Esophagus muscularis mucosa (tissue), 4 donors: ENCODE data around the gene AKAP12. TPM values are rescaled to one million over a fixed set of nuclear protein-coding genes. Genes with fewer than 3 reads are reported as not detected.

Experiments used
- DNase-seq: peaks from one replicate; pipeline ENCODE4 v3.0.0-alpha.2; 2017; ENCODE audit errors: extremely low spot score
- H3K27ac ChIP-seq, 4 donors: fragments of 200-600 bp; sonication (generic); replicated peaks in 1 of 4; 1 replicate in 3 of 4; 2 replicates in 1 of 4; pipeline ENCODE4 v1.5.1; 2016 to 2019; ENCODE audit warnings: mild to moderate bottlenecking in 1 of 4
- H3K27me3 ChIP-seq, 4 donors: fragments of 200-600 bp; sonication (generic); one replicate each; pipeline versions ENCODE4 v1.5.1 to v1.6.0; 2016 to 2019
- H3K36me3 ChIP-seq, 4 donors: fragments of 200-600 bp; sonication (generic); one replicate each; pipeline ENCODE4 v1.5.1; 2016 to 2019
- H3K4me1 ChIP-seq, 4 donors: fragments of 200-600 bp; sonication (generic); one replicate each; pipeline ENCODE4 v1.5.1; 2016 to 2019
- H3K4me3 ChIP-seq, 4 donors: fragments of 200-600 bp; sonication (generic); 1 replicate in 2 of 4; 2 replicates in 2 of 4; pipeline ENCODE4 v1.5.1; 2016 to 2019; ENCODE audit warnings: mild to moderate bottlenecking in 4 of 4, moderate library complexity in 1 of 4
- H3K9me3 ChIP-seq, 4 donors: fragments of 200-600 bp; sonication (generic); 1 replicate in 3 of 4; 2 replicates in 1 of 4; pipeline ENCODE4 v1.5.1; 2016 to 2019
- EP300 ChIP-seq: sonication (generic); formaldehyde crosslinking; IDR thresholded peaks from one replicate; pipeline ENCODE4 v1.6.1; 2017; ENCODE audit warnings: antibody characterized with exemption
- POLR2A ChIP-seq: fragments of 450-650 bp; IDR thresholded peaks from one replicate; pipeline ENCODE4 v1.6.1; 2017; ENCODE audit warnings: antibody characterized with exemption, moderate library complexity, mild to moderate bottlenecking, low read depth
- POLR2AphosphoS5 ChIP-seq, 2 donors: sonication (generic); formaldehyde crosslinking; IDR thresholded peaks; one replicate each; pipeline ENCODE4 v1.6.1; 2017; ENCODE audit warnings: antibody characterized with exemption in 2 of 2
- whole genome bisulfite sequencing: methylation state at CpG from one replicate; pipeline ENCODE4 v1.1.5; 2018; 5-methylcytosine and 5-hydroxymethylcytosine counted together
- intact Hi-C: fragments of 100-400 bp; cut with DNase I; formaldehyde crosslinking; loops from one replicate; pipeline ENCODE4 v1.15.1; 2023
- total RNA-seq, 4 donors: library from RNA; depleted of rRNA; stranded (reverse); fragments of >200 nt; gene quantifications; one replicate each; pipeline versions ENCODE4 v1.1.0 to v1.2.1, GENCODE V29; 2016
- TF ChIP-seq, protein P1 (sequence below), 3 experiments: fragments of 200-600 bp in 2 of 3; fragments of 450-650 bp in 1 of 3; sonication (generic) in 2 of 3; IDR thresholded peaks; one replicate each; pipeline ENCODE4 v1.5.1; 2017 to 2019; ENCODE audit warnings: antibody characterized with exemption in 3 of 3, mild to moderate bottlenecking in 2 of 3, moderate library complexity in 1 of 3

The AKAP12 gene
- total RNA-seq, 4 donors from 2014 or later = 108 to 215 (median 187) TPM

DNA sequence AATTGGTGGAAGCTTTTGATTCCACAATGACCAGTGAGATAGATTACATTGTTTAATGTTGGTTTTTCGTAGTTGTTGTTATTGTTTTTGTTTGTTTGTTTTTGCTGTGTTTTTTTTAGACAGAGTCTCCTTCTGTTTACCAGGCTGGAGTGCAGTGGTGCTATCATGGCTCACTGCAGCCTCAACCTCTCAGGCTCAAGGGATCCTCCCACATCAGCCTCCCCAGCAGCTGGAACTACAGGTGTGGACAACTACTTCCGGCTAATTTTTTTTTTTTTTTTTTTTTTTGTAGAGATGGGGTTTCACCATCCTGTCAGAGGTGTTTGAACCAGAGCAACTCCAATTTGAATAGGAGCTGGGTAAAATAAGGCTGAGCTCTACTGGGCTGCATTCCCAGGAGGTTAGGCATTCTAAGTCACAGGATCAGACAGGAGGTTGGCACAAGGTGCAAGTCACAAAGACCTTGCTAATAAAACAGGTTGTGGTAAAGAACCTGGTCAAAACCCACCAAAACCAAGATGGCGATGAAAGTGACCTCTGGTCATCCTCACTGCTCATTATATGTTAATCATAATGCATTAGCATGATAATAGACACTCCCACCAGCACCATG, 10.9 kb upstream of the AKAP12 start:
- Histone ChIP-seq H3K4me1 (no peaks in the 10 kb centered on the region), H3K27me3 (no peaks in the 10 kb centered on the region), H3K27ac (no peak overlapping the region), H3K4me3 (no peak overlapping the region), H3K36me3 (no peaks in the 10 kb centered on the region), H3K9me3 (no peaks in the 10 kb centered on the region)
- no peak for TF ChIP-seq POLR2AphosphoS5 (IDR thresholded peaks at IDR 0.05)
- TF ChIP-seq, protein P1, sequence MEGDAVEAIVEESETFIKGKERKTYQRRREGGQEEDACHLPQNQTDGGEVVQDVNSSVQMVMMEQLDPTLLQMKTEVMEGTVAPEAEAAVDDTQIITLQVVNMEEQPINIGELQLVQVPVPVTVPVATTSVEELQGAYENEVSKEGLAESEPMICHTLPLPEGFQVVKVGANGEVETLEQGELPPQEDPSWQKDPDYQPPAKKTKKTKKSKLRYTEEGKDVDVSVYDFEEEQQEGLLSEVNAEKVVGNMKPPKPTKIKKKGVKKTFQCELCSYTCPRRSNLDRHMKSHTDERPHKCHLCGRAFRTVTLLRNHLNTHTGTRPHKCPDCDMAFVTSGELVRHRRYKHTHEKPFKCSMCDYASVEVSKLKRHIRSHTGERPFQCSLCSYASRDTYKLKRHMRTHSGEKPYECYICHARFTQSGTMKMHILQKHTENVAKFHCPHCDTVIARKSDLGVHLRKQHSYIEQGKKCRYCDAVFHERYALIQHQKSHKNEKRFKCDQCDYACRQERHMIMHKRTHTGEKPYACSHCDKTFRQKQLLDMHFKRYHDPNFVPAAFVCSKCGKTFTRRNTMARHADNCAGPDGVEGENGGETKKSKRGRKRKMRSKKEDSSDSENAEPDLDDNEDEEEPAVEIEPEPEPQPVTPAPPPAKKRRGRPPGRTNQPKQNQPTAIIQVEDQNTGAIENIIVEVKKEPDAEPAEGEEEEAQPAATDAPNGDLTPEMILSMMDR (IDR thresholded peaks at IDR 0.05) = no peak
- TF ChIP-seq EP300 = no peak
- no peak for TF ChIP-seq POLR2A
- no peak for DNase-seq
- intact Hi-C loops = no loop called here
- WGBS = 96% methylated on average over 3 of the region's 3 CpGs

DNA sequence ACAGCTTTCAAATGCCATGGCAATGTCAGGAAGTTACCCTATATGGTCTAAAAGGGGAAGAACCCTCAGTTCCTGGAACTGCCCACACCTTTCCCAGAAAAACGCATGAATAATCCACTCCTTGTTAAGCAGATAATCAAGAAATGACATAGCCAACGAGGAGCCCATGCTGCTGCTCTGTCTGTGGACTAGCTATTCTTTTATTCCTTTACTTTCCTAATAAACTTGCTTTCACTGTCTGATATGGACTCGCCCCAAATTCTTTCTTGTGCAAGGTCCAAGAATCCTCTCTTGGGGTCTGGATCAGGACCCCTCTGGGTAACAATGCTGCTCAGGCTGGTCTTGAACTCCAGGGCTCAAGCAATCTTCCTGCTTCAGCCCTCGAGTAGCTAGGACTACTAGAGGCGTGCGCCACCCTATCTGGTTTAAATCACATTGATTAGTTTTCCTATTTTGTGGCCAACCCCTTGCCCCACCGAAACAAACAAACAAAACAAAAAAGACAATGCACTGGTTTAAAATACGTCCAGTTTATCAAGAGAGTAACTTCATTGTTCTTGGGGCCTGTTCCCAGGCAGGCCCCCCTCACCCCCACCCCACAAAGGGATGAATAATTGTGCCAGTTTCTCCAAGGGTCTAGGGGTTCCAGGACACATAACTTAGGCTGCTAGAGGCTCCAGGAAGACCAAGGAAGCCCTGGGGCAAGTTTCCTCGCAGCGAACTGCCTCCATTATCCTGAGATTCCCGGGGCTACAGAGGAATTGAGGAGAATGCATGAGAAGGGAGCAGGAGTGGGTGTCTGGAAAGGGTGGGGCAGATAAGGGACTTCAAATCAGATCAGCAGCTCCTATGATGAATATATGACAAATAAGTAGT, 10.1 kb upstream of the AKAP12 start:
- Histone ChIP-seq H3K36me3 (no peaks in the 10 kb centered on the region), H3K4me3 (no peak overlapping the region), H3K27ac (no peak overlapping the region), H3K9me3 (no peaks in the 10 kb centered on the region), H3K4me1 (no peaks in the 10 kb centered on the region), H3K27me3 (no peaks in the 10 kb centered on the region)
- DNase-seq = no peak
- WGBS = 89% methylated on average over 11 of the region's 11 CpGs
- intact Hi-C loops = no loop called here
- TF ChIP-seq, protein P1 (IDR thresholded peaks at IDR 0.05) = no peak

DNA sequence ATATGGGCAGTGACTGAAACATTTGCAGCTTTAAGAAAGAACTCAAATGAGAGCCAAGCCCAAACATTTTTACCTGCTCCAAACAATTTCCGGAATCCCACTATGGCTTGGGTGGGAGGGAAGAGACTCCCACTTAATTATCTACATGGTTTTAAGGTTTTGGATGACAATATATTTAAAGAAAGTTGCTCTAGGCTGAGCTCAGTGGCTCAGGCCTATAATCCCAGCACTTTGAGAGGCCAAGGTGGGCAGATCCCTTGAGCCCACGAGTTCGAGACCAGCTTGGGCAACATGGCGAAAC, 9.5 kb upstream of the AKAP12 start:
- H3K9me3 ChIP-seq = no peaks in the 10 kb centered on the region
- intact Hi-C loops = no loop called here
- H3K4me1 ChIP-seq = no peaks in the 10 kb centered on the region
- H3K4me3 ChIP-seq = no peak overlapping the region
- no peaks in the 10 kb centered on the region for H3K36me3 ChIP-seq
- H3K27me3 ChIP-seq = no peaks in the 10 kb centered on the region
- WGBS = 95% methylated on average over 4 of the region's 4 CpGs
- no peak overlapping the region for H3K27ac ChIP-seq
- DNase-seq = no peak
- TF ChIP-seq EP300 = no peak
- no peak for TF ChIP-seq POLR2A
- TF ChIP-seq, protein P1 (IDR thresholded peaks at IDR 0.05) = no peak
- no peak for TF ChIP-seq POLR2AphosphoS5 (IDR thresholded peaks at IDR 0.05)

DNA sequence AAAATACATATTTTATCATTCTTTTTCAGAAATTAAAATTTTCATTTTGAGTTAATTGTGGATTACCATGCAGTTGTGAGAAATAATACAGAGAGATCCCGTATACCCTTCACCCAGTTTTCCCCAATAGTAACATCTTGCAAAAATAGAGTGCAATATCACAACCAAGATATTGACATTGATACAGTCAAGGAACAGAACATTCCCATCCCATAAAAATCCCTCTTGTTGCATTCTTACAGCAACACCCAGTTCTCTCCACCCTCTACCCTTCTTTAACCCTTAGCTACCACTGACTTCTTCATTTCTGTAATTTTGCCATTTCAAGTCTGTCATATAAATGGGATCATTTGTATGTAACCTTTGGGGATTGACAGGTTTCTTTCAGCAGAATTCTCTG, 6.9 kb upstream of the AKAP12 start:
- intact Hi-C loops = no loop called here

More for the DNA sequence above, 6.9 kb upstream of the AKAP12 start:
- Histone ChIP-seq H3K27me3 (no peaks in the 10 kb centered on the region), H3K9me3 (no peaks in the 10 kb centered on the region), H3K27ac (no peak overlapping the region), H3K36me3 (no peaks in the 10 kb centered on the region), H3K4me3 (no peak overlapping the region), H3K4me1 (no peaks in the 10 kb centered on the region)
- TF ChIP-seq, protein P1 (IDR thresholded peaks at IDR 0.05) = no peak
- no peak for TF ChIP-seq EP300
- no peak for TF ChIP-seq POLR2AphosphoS5 (IDR thresholded peaks at IDR 0.05)
- no peak for TF ChIP-seq POLR2A
- WGBS = 76% methylated on average over 1 of the region's 1 CpG
- DNase-seq = no peak
